ENCODE results near the gene TMEM92. TPM values are rescaled to one million over a fixed set of nuclear protein-coding genes. Genes with fewer than 3 reads are reported as not detected.

TMEM92 gene
- total and polyA plus RNA-seq, 2 of the 13 experiments (the other 11 are each of a cell fraction or from before 2014, with no cell fraction given) = 0.07 TPM; not detected in 1

DNA sequence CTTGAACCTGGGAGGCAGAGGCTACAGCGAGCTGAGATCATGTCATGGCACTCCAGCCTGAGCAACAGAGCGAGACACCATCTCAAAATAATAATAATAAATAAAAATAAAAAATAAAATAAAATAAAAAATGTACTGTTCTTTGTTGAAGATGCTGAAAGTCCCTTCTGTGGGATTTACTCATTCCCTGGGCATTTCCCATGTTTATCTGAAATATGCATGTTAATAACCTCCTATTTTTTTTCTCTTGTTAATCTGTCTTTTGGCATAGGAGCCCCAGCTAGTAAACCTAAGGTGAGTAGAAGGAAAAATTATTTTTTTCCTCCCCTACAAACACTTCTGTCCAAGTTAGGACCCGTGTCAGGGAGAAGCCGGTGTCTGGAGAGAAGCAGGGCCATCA, 34.4 kb downstream of the TMEM92 start (continued):
- no peak for TF ChIP-seq ZEB1 (IDR thresholded peaks at IDR 0.05; ENCODE audit: insufficient replicate concordance, low read depth)
- TF ChIP-seq RXRB (CRISPR knock-in tag; IDR thresholded peaks at IDR 0.05; ENCODE audit: borderline replicate concordance) = no peak
- no peak for TF ChIP-seq NR2F6 (IDR thresholded peaks at IDR 0.05)
- no peak for TF ChIP-seq NR2F6 (CRISPR knock-in tag; IDR thresholded peaks at IDR 0.05)
- no peak for TF ChIP-seq ZNF333 (CRISPR knock-in tag; IDR thresholded peaks at IDR 0.05; ENCODE audit: borderline replicate concordance)
- TF ChIP-seq ZFP82 (CRISPR knock-in tag; IDR thresholded peaks at IDR 0.05; ENCODE audit: borderline replicate concordance) = no peak

DNA sequence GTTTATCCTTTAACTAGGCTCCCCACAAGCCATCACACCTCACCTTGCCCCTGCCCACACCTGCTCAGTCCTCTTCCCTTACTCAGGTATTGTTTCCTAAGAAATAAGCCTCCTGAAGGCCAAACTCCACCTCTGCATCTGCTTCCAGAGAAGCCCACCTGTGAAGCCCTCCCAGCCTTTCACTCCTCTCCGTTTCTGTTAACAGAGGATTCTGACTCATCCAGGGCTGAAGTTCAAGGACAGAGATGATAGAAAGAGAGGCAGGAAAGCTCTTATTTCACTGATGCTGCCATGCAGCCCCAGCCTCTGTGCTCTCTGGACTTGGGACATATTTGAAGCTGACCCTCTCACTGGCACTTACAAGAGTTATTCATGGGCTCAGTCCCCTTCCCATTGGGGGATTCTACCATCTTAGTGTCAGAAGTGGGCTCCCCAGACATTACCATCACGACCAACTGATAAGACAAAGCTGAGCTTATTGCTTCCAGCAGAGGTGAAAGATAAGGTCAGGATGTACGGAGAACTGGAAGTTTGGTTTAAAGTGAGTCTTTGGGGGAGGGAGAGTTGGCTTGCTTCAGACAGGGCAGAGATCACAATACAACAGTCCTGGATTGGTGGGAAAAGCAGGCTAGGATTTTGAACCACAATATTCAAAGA, 36.3 kb downstream of the TMEM92 start:
- H3K79me2 ChIP-seq (ENCODE audit: insufficient read depth, low read length) = no peaks in the 10 kb centered on the region
- no peak overlapping the region for H3K4me3 ChIP-seq (replicated peaks in 1 of 3; ENCODE audit: insufficient read depth in 1 of 3, low read depth in 2 of 3, low read length in 3 of 3)
- H3K36me3 ChIP-seq (replicated peaks in 1 of 2; ENCODE audit: control insufficient read depth in 1 of 2, insufficient read depth in 2 of 2, low read length in 2 of 2) = no peaks in the 10 kb centered on the region
- peak; percentile 87 for ATAC-seq
- peak overlapping the region; percentile 9; the same call in 1 of the 2 replicates for H3K4me2 ChIP-seq (ENCODE audit: low read depth, low read length)
- peak; percentile 83 for DNase-seq (ENCODE audit: low spot score)
- WGBS (ENCODE audit: low lambda C conversion rate) = 0% methylated on average over 3 of the region's 3 CpGs
- no peaks in the 10 kb centered on the region for H4K20me1 ChIP-seq (ENCODE audit: insufficient read depth, low read length)
- intact Hi-C loops (cut with micrococcal nuclease; ENCODE audit: unreplicated experiment) (no loop called here), in situ Hi-C loops (cut with HindIII; ENCODE audit: extremely low pct_ligation_motif_present, low pct_unique_long_range_greater_than_20kb) (no loop called here)
- no TSS peak for BruUV-seq (replicated peaks)
- no peak overlapping the region for H3K27ac ChIP-seq (ENCODE audit: extremely low read length, insufficient read depth, low read length)
- FAIRE-seq = peak; percentile 21
- no peak overlapping the region for H2AFZ ChIP-seq (ENCODE audit: low read length)
- POLR2A ChIA-PET = no interaction called here
- CTCF ChIA-PET (ENCODE audit: low intra/inter-chr PET ratio, low total read pairs) = no interaction called here
- no peak overlapping the region for H3K9ac ChIP-seq (ENCODE audit: insufficient read depth, low read depth, low read length)
- peaks cover 0 to 27% of the 10 kb centered on the region in 2 experiments; a peak in 3 of 5 replicates for H3K27me3 ChIP-seq (ENCODE audit: control insufficient read depth in 1 of 2, insufficient read depth in 2 of 2, low read length in 2 of 2)
- no peaks in the 10 kb centered on the region for H3K9me3 ChIP-seq (ENCODE audit: low read length)
- H3K4me1 ChIP-seq (ENCODE audit: insufficient read depth, low read length) = peaks cover 26% of the 10 kb centered on the region
- TF ChIP-seq ZNF720 (CRISPR knock-in tag; IDR thresholded peaks at IDR 0.05) (no peak), CBX2 (IDR thresholded peaks at IDR 0.05; ENCODE audit: low read depth, low read length) (no peak), CBX2 (CRISPR knock-in tag; IDR thresholded peaks at IDR 0.05; ENCODE audit: low read depth) (no peak), ZC3H13 (CRISPR knock-in tag; IDR thresholded peaks at IDR 0.05) (no peak), ZNF607 (CRISPR knock-in tag; IDR thresholded peaks at IDR 0.05; ENCODE audit: borderline replicate concordance) (no peak), NFKB2 (CRISPR knock-in tag; IDR thresholded peaks at IDR 0.05; ENCODE audit: borderline replicate concordance) (no peak), KDM4B (CRISPR knock-in tag; IDR thresholded peaks at IDR 0.05) (no peak), BHLHE40 (IDR thresholded peaks at IDR 0.05; ENCODE audit: low read length) (no peak), NFYB (CRISPR knock-in tag; IDR thresholded peaks at IDR 0.05) (no peak; the same call in 1 of the 2 replicates), ZNF75D (CRISPR knock-in tag; IDR thresholded peaks at IDR 0.05; ENCODE audit: borderline replicate concordance) (no peak), ADNP (CRISPR knock-in tag; IDR thresholded peaks at IDR 0.05) (no peak), ZNF761 (CRISPR knock-in tag; conservative IDR thresholded peaks at IDR 0.05) (no peak), SCMH1 (CRISPR knock-in tag; IDR thresholded peaks at IDR 0.05; ENCODE audit: borderline replicate concordance) (no peak), FOSL2 (CRISPR knock-in tag; IDR thresholded peaks at IDR 0.05) (peak; percentile 96)
- TF ChIP-seq, protein P1, sequence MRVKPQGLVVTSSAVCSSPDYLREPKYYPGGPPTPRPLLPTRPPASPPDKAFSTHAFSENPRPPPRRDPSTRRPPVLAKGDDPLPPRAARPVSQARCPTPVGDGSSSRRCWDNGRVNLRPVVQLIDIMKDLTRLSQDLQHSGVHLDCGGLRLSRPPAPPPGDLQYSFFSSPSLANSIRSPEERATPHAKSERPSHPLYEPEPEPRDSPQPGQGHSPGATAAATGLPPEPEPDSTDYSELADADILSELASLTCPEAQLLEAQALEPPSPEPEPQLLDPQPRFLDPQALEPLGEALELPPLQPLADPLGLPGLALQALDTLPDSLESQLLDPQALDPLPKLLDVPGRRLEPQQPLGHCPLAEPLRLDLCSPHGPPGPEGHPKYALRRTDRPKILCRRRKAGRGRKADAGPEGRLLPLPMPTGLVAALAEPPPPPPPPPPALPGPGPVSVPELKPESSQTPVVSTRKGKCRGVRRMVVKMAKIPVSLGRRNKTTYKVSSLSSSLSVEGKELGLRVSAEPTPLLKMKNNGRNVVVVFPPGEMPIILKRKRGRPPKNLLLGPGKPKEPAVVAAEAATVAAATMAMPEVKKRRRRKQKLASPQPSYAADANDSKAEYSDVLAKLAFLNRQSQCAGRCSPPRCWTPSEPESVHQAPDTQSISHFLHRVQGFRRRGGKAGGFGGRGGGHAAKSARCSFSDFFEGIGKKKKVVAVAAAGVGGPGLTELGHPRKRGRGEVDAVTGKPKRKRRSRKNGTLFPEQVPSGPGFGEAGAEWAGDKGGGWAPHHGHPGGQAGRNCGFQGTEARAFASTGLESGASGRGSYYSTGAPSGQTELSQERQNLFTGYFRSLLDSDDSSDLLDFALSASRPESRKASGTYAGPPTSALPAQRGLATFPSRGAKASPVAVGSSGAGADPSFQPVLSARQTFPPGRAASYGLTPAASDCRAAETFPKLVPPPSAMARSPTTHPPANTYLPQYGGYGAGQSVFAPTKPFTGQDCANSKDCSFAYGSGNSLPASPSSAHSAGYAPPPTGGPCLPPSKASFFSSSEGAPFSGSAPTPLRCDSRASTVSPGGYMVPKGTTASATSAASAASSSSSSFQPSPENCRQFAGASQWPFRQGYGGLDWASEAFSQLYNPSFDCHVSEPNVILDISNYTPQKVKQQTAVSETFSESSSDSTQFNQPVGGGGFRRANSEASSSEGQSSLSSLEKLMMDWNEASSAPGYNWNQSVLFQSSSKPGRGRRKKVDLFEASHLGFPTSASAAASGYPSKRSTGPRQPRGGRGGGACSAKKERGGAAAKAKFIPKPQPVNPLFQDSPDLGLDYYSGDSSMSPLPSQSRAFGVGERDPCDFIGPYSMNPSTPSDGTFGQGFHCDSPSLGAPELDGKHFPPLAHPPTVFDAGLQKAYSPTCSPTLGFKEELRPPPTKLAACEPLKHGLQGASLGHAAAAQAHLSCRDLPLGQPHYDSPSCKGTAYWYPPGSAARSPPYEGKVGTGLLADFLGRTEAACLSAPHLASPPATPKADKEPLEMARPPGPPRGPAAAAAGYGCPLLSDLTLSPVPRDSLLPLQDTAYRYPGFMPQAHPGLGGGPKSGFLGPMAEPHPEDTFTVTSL (CRISPR knock-in tag; IDR thresholded peaks at IDR 0.05; ENCODE audit: borderline replicate concordance) = peak; percentile 86; the same call in 1 of the 2 replicates
